ENCODE measurements around the gene MEGF10. TPM values are rescaled to one million over a fixed set of nuclear protein-coding genes. Genes with fewer than 3 reads are reported as not detected.

The MEGF10 gene
- total and polyA plus RNA-seq, 2 experiments from 2014 or later = 1.7 to 8.2 TPM

DNA sequence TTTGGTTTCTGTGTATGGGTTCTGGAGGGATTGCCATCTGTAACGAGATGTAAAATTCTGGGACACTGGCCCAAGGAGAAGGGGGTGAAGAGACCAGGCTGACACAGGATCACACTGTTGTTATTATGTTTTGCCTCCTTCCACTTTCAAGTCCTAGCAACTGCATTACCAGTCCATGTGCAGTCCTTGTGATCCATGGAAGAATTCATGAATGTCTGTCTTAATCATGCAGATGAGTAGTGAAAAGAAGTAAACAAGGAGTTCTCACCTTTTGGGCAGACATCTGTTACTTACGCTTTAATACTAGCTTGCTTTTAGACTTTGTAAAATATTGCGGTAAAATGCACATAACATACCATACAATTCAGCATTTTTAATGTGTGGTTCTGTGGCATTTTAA lies 18.3 kb downstream of the MEGF10 start:
- no peak for DNase-seq (ENCODE audit: low read depth in 1 of 2, low spot score in 1 of 2)

DNA sequence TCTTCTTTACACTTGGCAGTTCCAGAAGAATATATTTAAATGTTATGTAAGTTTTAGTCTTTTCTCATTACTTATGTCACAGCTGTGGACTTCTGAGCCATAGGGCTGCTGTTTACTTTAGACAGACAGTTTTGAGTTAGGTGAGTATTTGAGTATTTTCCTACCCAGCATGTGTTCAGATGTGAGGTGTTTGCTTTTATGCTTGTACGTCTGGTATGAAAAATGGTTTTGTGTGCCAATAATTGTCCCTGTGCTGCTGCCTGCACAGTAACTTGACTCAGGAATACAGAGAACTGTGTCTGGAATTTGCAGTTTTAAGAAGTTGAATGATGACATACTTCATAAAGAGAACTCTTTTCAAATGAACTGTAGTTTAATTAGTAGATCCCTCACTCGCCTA lies 20.8 kb downstream of the MEGF10 start:
- no peaks in the 10 kb centered on the region for H3K27me3 ChIP-seq
- H3K27ac ChIP-seq = no peak overlapping the region

More for the DNA sequence above, 18.3 kb downstream of the MEGF10 start:
- H3K27me3 ChIP-seq = no peaks in the 10 kb centered on the region
- H3K36me3 ChIP-seq = no peaks in the 10 kb centered on the region
- no peaks in the 10 kb centered on the region for H3K9me3 ChIP-seq (ENCODE audit: low read depth)
- no peak overlapping the region for H3K27ac ChIP-seq
- TF ChIP-seq, protein P1, sequence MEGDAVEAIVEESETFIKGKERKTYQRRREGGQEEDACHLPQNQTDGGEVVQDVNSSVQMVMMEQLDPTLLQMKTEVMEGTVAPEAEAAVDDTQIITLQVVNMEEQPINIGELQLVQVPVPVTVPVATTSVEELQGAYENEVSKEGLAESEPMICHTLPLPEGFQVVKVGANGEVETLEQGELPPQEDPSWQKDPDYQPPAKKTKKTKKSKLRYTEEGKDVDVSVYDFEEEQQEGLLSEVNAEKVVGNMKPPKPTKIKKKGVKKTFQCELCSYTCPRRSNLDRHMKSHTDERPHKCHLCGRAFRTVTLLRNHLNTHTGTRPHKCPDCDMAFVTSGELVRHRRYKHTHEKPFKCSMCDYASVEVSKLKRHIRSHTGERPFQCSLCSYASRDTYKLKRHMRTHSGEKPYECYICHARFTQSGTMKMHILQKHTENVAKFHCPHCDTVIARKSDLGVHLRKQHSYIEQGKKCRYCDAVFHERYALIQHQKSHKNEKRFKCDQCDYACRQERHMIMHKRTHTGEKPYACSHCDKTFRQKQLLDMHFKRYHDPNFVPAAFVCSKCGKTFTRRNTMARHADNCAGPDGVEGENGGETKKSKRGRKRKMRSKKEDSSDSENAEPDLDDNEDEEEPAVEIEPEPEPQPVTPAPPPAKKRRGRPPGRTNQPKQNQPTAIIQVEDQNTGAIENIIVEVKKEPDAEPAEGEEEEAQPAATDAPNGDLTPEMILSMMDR (IDR thresholded peaks at IDR 0.05; ENCODE audit: low read depth, low read length) = no peak
- H3K4me1 ChIP-seq (ENCODE audit: low read depth) = no peaks in the 10 kb centered on the region
- no peak overlapping the region for H3K4me3 ChIP-seq

DNA sequence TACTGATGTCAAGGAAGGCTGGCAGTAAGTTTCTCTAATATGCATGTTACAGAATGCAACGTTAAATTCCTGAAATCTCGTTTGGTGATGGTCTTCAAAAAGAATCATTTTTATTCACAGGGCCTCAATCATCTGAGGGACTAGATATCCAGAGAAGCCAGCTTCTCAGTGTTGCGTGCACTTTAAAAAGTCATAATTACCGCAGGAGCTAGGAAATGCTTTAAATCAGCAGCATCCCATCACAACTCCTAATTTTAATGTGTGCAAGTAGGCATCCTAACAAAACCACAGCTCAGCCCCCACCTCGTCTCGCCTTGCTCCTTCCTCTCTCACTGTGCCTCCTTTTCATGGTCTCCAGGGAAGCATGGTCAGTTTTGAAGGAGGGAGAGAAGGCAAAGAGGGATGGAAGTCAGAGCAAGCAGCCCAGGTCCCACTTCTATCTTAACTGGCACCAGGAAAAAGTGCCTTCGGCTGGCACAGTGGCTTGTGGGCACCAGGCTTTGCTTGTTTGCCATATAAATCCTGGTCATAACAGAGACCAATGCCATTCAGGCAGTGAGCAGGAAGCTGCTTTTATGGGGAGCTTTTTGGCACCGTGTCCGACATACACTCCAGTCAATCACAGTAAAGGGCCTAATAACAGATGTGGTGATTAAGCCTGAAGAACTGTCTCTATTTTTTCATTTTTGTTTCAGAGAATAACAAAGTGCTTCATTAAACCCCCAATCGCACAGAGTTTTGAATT lies 21.4 kb downstream of the MEGF10 start:
- Histone ChIP-seq H3K27me3 (no peaks in the 10 kb centered on the region), H3K4me1 (ENCODE audit: low read depth) (no peaks in the 10 kb centered on the region), H3K9me3 (ENCODE audit: low read depth) (no peaks in the 10 kb centered on the region), H3K27ac (no peak overlapping the region), H3K4me3 (no peak overlapping the region), H3K36me3 (no peaks in the 10 kb centered on the region)
- DNase-seq (ENCODE audit: low read depth in 1 of 2, low spot score in 1 of 2) = no peak
- TF ChIP-seq, protein P1 (IDR thresholded peaks at IDR 0.05; ENCODE audit: low read depth, low read length) = no peak

More for the DNA sequence above, 20.8 kb downstream of the MEGF10 start:
- DNase-seq (ENCODE audit: low read depth in 1 of 2, low spot score in 1 of 2) = no peak
- H3K4me3 ChIP-seq = no peak overlapping the region
- no peaks in the 10 kb centered on the region for H3K36me3 ChIP-seq
- no peaks in the 10 kb centered on the region for H3K9me3 ChIP-seq (ENCODE audit: low read depth)
- TF ChIP-seq, protein P1 (IDR thresholded peaks at IDR 0.05; ENCODE audit: low read depth, low read length) = no peak
- no peaks in the 10 kb centered on the region for H3K4me1 ChIP-seq (ENCODE audit: low read depth)

- H3K9me3 ChIP-seq (ENCODE audit: low read depth) = no peaks in the 10 kb centered on the region
- DNase-seq (ENCODE audit: low read depth in 1 of 2, low spot score in 1 of 2) = no peak
- H3K27ac ChIP-seq = no peak overlapping the region
- TF ChIP-seq, protein P1 (IDR thresholded peaks at IDR 0.05; ENCODE audit: low read depth, low read length) = no peak
- H3K4me1 ChIP-seq (ENCODE audit: low read depth) = no peaks in the 10 kb centered on the region
- H3K27me3 ChIP-seq = no peaks in the 10 kb centered on the region
- H3K36me3 ChIP-seq = no peaks in the 10 kb centered on the region
- no peak overlapping the region for H3K4me3 ChIP-seq
Observed at GRCh38 chr5:127313379-127313778, 22.8 kb downstream of the MEGF10 start.

GRCh38 chr5:127313847-127314473 lies 23.4 kb downstream of the MEGF10 start:
- H3K36me3 ChIP-seq = no peaks in the 10 kb centered on the region
- H3K27me3 ChIP-seq = no peaks in the 10 kb centered on the region
- H3K9me3 ChIP-seq (ENCODE audit: low read depth) = no peaks in the 10 kb centered on the region
- peak; percentile 54 to 70 for DNase-seq (ENCODE audit: low read depth in 1 of 2, low spot score in 1 of 2)
- no peak overlapping the region for H3K27ac ChIP-seq
- H3K4me3 ChIP-seq = no peak overlapping the region
- TF ChIP-seq, protein P1 (IDR thresholded peaks at IDR 0.05; ENCODE audit: low read depth, low read length) = peak; percentile 85
- H3K4me1 ChIP-seq (ENCODE audit: low read depth) = no peaks in the 10 kb centered on the region
